Fibroblast of skin of back (primary cell): ENCODE results near the gene CTSH.
"Not testable (repeated sequence)": the region's sequence is repeated elsewhere in the genome, so short reads cannot be mapped to it uniquely, and the experiment has no call there.

Experiments used
- DNase-seq: peaks from one replicate; pipeline ENCODE4 v3.0.0-alpha.2; 2013

CTSH gene

GRCh38 chr15:78938658-78939488, 6.0 kb downstream of the CTSH start:
- DNase-seq, result no peak

- no peak for DNase-seq
Measured at GRCh38 chr15:78937132-78937739, 7.6 kb downstream of the CTSH start.

GRCh38 chr15:78934655-78935023, 10.2 kb downstream of the CTSH start:
- no peak for DNase-seq

- DNase-seq, result no peak
Measured at GRCh38 chr15:78933823-78934654, 10.8 kb downstream of the CTSH start.

GRCh38 chr15:78933187-78933822, 11.5 kb downstream of the CTSH start:
- DNase-seq, result no peak

GRCh38 chr15:78932258-78932808, 12.5 kb downstream of the CTSH start:
- DNase-seq, result no peak

GRCh38 chr15:78931439-78932257, 13.2 kb downstream of the CTSH start:
- DNase-seq, result no peak

GRCh38 chr15:78930577-78931388, 14.1 kb downstream of the CTSH start:
- peak; percentile 75 for DNase-seq

- DNase-seq, result no peak
Measured at GRCh38 chr15:78929536-78930264, 15.1 kb downstream of the CTSH start.

- DNase-seq, result no peak
Measured at GRCh38 chr15:78928616-78929093, 16.2 kb downstream of the CTSH start.

GRCh38 chr15:78928176-78928575, 16.7 kb downstream of the CTSH start:
- DNase-seq, result not testable (repeated sequence)

GRCh38 chr15:78927077-78927790, 17.6 kb downstream of the CTSH start:
- DNase-seq, result no peak

- no peak for DNase-seq
Measured at GRCh38 chr15:78925956-78926743, 18.7 kb downstream of the CTSH start.

GRCh38 chr15:78925076-78925624, 19.7 kb downstream of the CTSH start:
- no peak for DNase-seq

GRCh38 chr15:78923480-78924360, 21.1 kb downstream of the CTSH start:
- no peak for DNase-seq

- DNase-seq, result no peak
Measured at GRCh38 chr15:78923015-78923414, 21.8 kb downstream of the CTSH start.

GRCh38 chr15:78922527-78922926, 22.3 kb downstream of the CTSH start:
- no peak for DNase-seq
